Measurements from ENCODE around the gene CHD5.

CHD5 gene

DNA sequence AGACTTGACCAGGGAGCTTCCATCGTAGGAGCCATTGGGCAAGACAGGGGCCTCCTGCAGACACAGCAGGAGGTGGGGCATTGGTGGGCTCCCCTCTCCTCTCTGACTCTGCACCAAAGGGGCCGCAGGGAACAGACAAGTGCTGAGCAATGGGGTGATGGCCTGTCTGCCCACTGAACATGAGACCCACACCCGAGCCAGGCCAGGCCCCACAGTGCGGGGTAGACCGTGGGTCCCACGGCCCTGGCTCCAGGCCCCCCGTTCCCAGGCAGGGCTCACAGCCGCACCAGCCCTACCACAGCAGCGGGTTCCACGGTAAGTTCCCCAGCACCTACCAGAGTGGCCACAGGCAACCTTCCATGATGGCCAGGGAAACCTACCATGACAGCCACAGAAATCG lies 45.9 kb downstream of the CHD5 start:
- no peak for DNase-seq (ENCODE audit: low read depth, low spot score)

DNA sequence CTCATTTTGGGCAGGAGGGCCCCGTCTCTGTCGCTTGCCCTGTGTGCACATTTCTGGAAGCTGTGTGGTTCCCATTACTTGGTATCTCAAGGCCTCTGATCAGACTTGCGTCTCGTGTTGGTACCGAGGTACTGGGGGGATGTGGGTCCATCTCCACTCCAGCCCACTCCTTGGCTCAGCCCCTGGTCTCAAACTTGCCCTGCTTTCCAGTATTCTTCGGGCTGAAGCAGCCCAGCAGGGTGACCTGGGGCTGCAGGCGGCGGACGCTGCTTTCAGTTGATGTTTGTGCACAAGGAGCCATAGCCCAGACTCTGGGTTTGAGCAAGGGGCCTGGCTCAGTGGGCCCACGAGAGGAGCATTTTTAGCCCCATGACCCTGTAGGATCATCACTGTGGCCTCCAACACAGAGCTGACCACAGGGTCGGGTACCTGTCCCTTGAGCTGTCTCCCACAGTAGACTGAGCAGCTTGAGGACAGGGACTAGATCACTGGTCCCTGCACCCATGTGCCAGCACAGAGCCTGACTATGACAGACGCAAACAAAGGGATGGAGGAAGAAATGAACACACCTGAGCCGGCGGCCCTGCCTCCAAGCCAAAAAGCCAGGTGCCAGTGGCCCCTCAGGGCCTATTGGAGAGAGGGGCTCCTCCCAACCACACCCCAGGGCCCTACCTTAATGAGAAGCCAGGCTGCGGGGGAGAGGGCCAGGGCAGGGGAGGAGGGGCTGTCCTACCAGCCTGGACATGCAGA lies 46.8 kb downstream of the CHD5 start:
- no peak for DNase-seq (ENCODE audit: low read depth, low spot score)

DNA sequence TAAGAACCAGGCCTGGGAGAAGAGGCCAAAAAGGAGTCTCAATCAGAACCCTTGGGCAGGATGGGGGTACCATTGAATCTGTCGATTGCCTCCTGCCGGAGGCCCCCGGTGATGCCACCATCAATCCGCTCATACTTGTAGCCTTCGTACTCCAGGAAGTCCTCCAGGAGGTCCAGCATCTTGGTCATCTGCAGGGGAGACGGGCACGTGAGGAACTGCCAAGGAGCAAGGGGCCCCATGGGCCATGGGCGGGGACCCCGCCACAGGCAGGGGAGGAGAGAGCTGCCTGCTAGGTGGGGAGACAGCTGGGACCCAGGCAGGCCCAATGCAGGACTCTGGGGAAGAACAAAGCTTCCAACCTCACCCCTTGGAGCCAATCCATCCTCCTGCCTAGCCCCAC lies 48.6 kb downstream of the CHD5 start:
- no peak for DNase-seq (ENCODE audit: low read depth, low spot score)

DNA sequence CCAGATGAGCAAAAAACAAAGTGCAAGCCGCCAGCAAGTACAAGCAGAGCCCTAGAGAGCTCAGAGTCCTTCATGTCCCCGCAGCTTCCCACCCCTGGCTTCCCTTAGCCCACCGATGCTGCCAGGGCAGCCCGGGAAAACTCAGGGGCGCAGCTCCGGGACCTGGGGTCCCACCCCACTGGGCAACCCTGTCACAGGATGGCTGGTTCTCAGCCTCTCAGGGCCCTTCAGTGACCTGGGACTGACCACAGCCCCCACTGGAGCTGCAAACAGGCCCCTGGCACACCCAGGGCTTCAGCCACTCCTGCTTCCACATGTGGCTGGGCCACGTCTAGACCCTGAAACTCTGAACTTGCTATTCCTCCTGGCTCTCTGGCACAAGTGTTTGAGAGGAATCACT lies 49.5 kb downstream of the CHD5 start:
- DNase-seq (ENCODE audit: low read depth, low spot score) = no peak

DNA sequence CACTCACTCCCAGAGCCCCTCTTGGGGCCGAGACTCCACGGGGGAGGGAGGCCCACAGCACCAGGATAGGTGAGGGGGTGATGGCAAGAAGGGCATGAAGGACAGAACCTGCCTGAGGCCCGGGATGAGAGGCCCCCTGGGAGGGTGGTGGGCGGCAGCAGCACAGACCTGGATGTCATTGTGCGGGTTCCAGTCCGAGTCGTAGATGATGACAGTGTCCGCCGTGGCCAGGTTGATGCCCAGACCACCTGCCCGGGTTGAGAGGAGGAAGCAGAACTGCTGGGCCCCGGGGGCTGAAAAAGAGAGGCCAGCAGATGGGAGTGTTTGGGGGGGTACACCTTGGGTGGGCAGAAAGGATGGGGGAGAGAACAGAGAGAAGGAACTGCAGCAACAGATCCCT lies 50.1 kb downstream of the CHD5 start:
- DNase-seq (ENCODE audit: low read depth, low spot score) = no peak

DNA sequence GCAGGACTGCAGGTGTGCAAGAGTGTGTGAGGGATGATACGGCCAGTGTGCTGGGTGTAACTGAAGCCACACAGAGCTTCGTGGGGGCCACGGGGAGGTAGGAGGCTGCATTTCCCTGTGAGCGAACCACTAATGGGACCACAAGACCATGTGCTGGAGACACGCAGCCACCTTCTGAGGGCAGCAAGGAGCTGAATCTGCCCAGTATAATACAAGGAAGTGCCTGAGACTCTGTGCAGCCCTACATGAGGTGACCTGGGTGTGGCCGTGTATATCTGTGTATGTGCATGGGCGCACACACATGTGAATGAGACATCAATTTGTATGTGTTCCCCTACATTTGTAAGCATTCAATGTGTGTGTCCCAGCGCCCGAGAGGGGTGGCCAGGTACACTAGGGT lies 50.8 kb downstream of the CHD5 start:
- DNase-seq (ENCODE audit: low read depth, low spot score) = no peak

DNA sequence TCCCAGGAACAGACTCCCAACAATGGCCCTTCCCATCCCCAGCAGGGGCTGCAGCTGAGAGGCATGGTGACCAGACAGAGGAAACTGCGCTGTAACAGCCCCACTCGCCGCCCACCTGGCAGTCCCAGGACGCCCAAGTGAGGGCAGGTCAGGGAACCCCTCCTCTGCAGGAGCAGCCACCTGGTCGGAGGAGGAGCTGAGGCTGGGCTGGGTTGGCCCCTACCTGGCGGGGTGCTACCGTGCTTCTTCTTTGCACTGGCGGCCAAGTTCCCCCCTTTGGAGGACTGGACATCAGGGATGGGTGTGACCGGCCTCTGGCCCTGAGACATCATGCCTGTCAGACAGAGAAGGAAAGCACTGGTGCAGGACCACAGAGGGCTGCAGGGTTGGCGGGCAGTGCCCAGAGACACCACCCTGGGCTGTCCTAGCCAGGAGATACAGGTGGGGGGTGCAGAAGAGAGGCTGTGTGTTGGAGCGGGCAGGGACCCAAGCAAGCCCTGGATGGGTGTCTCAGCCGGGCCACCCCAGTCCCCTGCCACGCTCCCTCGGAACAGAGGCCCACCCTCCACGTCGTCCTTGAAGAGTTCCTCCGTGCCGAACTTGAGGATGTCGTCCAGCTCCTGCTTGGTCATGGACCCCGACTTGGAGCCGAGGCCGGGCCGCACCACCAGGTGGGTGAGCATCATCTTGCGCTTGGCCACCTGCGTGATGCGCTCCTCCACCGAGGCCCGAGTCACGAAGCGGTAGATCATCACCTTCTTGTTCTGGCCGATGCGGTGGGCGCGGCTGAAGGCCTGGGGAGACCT lies 51.6 kb downstream of the CHD5 start:
- DNase-seq (ENCODE audit: low read depth, low spot score) = no peak

DNA sequence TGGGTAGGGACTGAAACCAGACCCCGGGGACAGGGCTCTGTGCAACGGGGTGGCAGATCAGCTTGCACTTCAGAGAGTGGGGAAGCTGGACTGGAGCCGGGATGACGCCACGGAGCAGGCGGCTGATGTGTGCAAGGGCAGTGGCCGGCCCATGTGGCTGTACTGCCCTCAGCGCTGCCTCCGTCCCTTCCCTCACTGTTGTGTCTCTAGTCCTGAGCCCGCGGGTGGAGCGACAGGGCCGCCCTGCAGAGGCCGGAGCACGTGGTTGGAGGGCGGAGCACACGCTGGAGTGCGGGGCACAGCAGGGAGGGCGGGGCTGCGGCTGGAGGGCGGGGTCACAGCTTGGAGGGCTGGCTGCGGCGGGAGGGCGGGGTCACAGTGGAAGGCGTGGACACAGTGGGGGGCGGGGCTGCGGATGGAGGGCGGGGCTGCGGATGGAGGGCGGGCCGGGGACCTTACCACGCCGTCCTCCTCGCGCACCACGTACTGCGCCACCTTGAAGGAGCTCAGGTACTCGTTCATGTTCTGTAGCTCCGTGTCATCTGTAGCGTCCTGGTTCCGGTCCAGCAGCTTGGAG lies 52.4 kb downstream of the CHD5 start:
- DNase-seq (ENCODE audit: low read depth, low spot score) = peak; percentile 86

DNA sequence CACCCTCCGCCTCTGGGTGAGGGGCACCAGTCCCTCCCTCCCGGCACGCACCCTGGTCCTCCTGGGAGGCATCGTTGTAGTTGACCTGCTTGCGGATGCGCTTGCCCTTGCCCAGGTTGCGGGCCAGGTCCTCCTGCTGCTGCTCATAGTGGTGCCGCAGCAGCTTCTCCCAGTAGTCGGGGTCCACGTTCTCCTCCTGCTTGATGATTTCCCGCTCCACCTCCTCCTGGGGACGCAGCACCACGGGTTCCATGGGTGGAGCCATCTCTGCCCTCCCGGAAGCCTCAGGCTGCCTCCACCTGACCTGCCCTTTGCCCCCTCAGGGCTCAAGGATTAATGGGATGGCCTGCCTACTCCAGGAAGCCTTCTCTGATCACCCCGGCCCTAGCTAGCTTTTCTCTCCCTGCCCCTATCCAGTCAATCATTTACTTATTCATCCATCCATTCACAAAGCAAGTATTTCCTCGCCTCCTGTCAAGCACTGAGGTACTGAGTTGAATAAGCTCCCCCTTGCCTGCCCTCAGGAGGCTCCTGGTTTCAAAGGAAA lies 53.5 kb downstream of the CHD5 start:
- no peak for DNase-seq (ENCODE audit: low read depth, low spot score)

DNA sequence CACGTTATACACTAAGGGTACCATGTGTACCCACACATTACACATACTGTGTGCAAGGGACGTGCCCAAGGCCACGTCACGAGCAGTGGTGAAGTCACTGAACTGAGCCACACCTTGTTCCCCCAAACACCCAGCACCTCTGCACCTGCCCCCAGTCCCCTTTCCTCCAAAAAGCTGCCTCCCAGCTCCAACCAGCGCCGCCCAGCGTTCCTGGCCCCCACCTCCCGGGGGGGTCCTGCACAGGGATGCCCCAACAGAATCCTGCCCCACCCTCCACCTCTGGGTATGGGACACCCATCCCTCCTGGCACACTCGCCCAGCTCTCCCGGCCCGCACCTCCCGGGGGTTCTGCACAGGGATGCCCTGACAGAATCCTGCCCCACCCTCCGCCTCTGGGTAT lies 54.1 kb downstream of the CHD5 start:
- no peak for DNase-seq (ENCODE audit: low read depth, low spot score)

DNA sequence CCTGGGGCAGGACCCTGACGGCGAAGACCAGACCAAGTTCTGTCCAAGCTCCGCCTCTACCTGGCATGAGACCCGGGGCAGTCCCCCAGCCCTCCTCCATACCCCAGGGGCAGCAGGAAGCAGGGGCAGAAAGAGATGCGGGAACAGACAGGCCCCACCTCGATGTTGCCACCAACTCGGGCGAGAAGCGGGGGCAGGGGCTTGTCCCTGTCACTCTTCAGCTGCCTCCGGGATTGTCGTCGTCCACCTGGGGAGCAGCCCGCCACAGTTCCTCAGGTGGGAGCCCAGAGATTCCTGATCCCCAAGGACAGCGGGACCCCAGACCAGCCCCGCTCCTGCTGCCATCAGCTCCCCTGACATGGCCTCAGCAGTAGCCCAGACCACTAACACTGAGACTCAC lies 54.8 kb downstream of the CHD5 start:
- no peak for DNase-seq (ENCODE audit: low read depth, low spot score)

DNA sequence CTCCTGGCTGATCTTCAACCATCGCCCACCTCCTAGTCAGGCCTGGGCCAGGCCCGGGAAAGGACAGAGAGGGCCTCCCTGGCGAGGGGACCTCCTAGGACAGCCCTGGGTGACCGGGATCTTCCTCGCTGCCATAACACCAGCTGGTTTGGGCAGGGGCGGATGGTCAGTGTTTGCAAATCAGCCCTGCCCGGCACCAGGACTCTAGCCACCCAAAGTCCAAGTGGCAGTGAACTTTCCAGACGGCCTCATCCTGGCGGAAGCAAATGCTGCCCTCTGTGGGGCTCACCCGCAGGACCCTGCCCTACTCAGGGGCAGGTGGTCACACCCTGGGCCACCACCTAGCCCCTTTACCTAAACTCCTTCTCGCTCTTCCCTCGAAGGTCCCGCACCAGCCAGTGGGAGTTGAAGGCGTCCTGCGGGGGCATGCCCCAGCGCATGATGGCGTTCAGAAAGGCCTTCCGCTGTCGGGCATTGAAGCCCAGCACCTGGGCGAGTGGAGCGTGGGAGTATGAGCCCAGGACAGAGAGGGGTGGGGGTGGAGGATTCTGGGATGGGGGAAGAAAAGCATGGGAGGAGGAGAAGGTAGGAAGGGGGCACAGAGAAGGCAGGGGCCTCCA lies 55.3 kb downstream of the CHD5 start:
- no peak for DNase-seq (ENCODE audit: low read depth, low spot score)

DNA sequence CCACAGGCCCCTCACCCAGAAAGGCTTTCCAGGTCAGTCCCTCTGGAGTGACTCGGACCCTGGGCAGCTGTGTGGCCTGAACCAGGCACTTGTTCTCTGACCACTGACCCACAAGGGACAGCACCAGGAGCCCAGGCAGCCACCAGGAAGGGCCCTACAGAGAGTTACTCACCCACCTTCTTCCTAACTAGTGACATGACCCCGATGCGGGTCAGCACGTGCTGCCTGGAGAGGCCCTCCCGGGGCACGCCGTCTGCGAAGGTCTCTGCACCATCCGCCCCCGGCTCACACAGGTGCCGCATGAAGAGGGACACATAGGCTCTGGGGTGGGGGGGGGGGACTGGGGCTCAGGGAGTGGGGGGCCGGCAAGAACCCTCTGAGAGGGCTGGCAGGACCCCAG lies 55.8 kb downstream of the CHD5 start:
- DNase-seq (ENCODE audit: low read depth, low spot score) = no peak

DNA sequence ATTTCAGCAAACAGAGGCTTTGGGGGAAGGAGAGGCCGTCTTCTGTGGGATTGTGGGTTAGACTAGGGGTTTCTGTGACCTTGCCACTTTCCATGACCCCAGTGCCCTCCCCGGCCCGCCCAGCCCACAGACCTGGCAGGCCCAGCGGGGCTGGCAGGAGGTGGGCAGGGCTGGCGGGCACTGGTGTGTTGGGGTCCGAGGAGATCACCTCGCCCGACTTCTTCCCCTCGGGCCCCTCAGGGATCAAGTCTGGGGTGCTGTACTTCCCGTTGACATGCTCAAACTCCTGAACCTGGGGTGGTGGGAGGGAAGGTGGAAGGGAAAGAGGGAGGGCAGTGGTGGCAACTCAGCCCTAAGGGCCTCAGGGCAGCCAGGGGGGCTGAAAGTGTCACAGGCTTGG lies 56.3 kb downstream of the CHD5 start:
- no peak for DNase-seq (ENCODE audit: low read depth, low spot score)

DNA sequence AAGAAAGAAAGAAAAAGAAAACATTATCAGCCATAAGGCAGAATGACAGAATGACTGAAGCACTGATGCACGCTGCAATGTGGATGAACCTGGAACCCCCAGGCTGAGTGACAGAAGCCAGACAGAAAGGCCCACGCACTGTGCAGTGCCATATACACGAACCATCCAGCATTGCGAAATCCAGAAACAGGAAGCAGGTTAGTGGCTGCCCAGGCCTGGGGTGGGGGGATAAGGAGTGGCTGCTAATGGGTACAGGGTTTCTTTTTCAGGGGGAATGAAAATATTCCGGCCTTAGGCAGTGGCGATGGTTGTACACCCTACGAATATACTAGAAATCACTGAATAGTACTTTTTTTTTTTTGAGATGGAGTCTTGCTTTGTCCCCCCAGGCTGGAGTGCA lies 57.0 kb downstream of the CHD5 start:
- DNase-seq (ENCODE audit: low read depth, low spot score) = no peak

DNA sequence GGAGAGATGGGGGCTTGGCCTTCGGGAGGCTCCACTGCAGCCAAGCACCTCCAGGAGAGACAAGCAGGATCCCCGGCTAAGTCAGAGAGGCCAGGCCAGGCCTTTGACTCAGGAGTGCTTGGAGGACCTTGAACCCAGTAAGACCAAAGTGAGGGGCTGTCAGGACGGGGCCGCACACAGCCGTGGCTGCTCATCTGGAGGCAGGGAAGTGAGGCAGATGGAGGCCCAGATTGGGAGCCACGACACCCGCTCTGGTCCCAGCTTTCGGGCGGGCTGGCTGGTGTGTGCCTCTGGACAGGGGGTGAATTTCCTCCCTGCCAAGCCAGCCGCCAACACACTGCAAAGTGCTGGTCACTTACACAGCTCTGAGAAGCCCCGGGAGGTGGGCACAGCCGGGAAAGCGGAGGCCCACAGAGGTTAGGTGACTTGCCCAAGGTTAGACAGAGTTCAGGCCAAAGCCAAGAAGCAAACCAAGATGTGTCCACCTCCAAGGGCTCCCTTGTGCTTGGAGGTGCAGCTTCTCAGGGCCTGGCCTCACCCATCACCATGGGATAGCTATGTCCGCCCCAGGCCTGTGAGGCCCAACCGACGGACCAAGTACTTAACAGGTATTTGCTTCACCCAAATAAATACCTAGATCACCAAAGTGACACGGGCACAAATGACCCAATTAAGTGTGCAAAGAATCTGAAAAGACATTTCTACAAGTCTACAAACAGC lies 58.3 kb downstream of the CHD5 start:
- no peak for DNase-seq (ENCODE audit: low read depth, low spot score)

DNA sequence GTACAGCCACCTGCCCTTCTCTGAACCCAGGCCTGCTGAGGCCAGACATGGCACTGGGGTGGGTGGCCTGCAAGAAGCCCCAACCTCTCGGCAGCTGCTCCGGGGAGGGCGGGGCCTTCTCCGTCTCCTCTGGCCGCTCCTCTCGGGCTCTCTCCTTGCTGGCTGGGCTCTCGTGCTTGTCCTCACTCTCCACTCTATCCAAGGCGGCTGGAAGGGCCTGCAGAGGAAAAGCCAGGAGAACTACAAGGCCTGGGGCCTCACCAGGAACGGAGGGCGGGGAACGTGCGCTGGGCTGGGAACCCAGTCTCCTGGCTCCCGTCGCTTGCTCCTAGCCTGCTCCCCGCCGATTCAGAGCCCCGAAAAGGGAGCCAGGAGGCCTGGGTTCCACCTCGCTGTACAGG lies 59.1 kb downstream of the CHD5 start:
- DNase-seq (ENCODE audit: low read depth, low spot score) = no peak

DNA sequence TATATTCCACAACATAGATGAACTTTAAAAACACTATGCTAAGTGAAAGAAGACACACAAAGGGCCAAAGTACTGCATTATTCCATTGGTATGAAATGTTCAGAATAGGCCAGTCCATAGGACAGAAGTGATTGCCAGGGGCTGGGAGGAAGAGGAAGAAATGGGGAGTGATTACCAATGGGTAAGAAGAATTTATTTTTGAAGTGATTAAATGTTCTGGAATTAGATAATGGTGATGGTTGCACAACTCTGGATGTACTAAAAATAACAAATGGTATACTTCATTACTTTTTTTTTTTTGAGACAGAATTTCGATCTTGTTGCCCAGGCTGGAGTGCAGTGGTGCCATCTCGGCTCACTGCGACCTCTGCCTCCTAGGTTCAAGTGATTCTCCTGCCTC lies 61.7 kb downstream of the CHD5 start:
- DNase-seq (ENCODE audit: low read depth, low spot score) = no peak

DNA sequence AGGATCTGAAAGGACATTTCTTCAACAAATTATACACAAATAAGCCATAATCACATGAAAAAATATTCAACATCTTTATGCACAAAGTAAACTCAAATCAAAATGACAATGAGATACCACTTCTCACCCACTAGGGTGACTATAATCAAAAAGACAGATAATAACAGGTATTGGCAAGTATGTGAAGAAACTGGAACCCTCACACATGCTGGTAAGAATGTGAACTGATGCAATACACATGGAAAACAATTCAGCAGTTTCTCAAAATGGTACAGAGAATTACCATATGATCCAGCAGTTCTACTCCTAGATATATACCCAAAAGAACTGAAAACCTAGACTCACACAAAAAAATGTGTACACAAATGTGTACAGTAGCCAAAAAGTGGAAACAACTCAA lies 62.5 kb downstream of the CHD5 start:
- no peak for DNase-seq (ENCODE audit: low read depth, low spot score)

DNA sequence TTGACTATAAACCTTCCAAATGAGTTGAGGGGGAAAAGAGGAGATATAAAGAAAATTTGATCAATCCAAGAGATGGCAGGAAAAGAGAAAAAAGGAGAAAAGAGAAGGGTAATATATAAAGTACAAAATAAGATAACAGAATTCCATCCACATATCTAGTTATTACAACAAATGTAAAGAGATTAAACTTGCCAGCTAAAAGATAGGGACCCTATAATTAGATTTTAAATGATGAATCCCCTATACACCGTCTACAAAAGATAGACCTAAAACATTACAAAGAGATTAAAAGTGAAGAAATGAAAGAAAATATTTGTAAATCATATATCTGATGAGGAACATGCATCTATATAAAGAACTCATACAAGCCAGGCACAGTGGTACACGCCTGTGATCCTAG lies 63.1 kb downstream of the CHD5 start:
- DNase-seq (ENCODE audit: low read depth, low spot score) = no peak

DNA sequence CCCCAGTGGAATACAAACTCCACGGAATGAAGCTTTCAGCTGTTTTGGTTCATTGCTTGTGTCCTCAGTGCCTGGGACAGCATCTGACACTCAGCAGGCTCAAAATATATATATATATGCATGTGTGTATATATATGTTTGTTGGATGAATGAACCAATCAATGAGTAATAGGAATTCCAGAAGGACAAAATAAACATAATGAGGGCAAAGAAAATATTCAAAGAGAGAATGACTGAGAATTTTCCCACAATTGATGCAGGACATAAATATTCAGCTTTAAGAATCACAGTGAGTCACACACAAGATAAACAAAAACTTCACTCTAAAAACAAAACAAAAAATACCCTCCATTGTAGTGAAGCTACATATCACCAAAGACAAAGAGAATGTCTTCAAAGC lies 64.0 kb downstream of the CHD5 start:
- DNase-seq (ENCODE audit: low read depth, low spot score) = no peak

DNA sequence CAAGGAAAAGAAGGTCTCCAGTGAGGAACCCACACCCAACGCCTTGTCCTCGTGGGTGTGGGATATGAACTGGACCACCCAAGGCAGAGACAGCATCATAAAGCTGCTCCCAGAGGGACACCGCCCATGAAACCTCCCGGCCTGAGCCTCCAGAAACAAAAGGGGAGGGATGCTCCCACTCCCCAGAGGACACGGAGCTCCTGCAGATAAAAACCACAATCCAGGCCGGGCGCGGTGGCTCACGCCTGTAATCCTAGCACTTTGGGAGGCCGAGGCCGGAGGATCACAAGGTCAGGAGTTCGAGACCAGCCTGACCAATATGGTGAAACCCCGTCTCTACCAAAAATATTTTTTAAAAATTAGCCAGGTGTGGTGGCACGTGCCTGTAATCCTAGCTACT lies 66.4 kb downstream of the CHD5 start:
- DNase-seq (ENCODE audit: low read depth, low spot score) = no peak

All from ELF-1 (cell line).